Neural cell (in vitro differentiated cells): ENCODE results near the gene PLEKHD1. TPM values are rescaled to one million over a fixed set of nuclear protein-coding genes. Genes with fewer than 3 reads are reported as not detected.
"Not testable (repeated sequence)": the region's sequence is repeated elsewhere in the genome, so short reads cannot be mapped to it uniquely, and the experiment has no call there.

Source experiments
- H2AFZ ChIP-seq: fragments of 200-600, 300-800 bp; sonication (generic), shearing (Covaris generic); 2 replicates; pipeline ENCODE4 v1.6.0; 2014; ENCODE audit warnings: low read depth, mild to moderate bottlenecking, antibody characterized with exemption, low read length, moderate library complexity
- H3F3A ChIP-seq: fragments of 200-600 bp; shearing (Covaris generic); 2 replicates; pipeline ENCODE4 v1.6.1; 2016; ENCODE audit warnings: mild to moderate bottlenecking, moderate library complexity, mixed read lengths, antibody characterized with exemption, low read length; ENCODE audit not compliant: insufficient read depth, poor library complexity, severe bottlenecking
- H3K27ac ChIP-seq: fragments of 200-600, 300-800 bp; sonication (generic), shearing (Covaris generic); 2 replicates; pipeline ENCODE4 v1.5.1; 2014; ENCODE audit warnings: mild to moderate bottlenecking, low read length, moderate library complexity
- H3K27me3 ChIP-seq: fragments of 300-800, 200-600 bp; sonication (generic), shearing (Covaris generic); 2 replicates; pipeline ENCODE4 v1.6.0; 2014; ENCODE audit warnings: mild to moderate bottlenecking, low read depth, low read length, moderate library complexity; ENCODE audit not compliant: insufficient read depth
- H3K36me3 ChIP-seq: fragments of 300-800, 200-600 bp; sonication (generic), shearing (Covaris generic); 2 replicates; pipeline ENCODE4 v1.5.1; 2014; ENCODE audit warnings: mild to moderate bottlenecking, antibody characterized with exemption, low read length, moderate library complexity; ENCODE audit not compliant: insufficient read depth
- H3K4me2 ChIP-seq: fragments of 300-800, 200-600 bp; sonication (generic), shearing (Covaris generic); 2 replicates; pipeline ENCODE4 v1.6.0; 2014; ENCODE audit warnings: mild to moderate bottlenecking, low read length
- H3K4me3 ChIP-seq: fragments of 300-800, 200-600 bp; sonication (generic), shearing (Covaris generic); 2 replicates; pipeline ENCODE4 v1.5.1; 2014; ENCODE audit warnings: mild to moderate bottlenecking, low read length, moderate library complexity
- H3K79me2 ChIP-seq: fragments of 200-600 bp; shearing (Covaris generic); replicated peaks from 2 replicates; pipeline ENCODE4 v1.6.0; 2014; ENCODE audit warnings: mild to moderate bottlenecking, low read length, moderate library complexity; ENCODE audit not compliant: insufficient read depth
- H3K9ac ChIP-seq: fragments of 300-800, 200-600 bp; sonication (generic), shearing (Covaris generic); 2 replicates; pipeline ENCODE4 v1.6.1; 2016; ENCODE audit warnings: mild to moderate bottlenecking, low read length, mixed read lengths
- H3K9me2 ChIP-seq: fragments of 200-600 bp; shearing (Covaris generic); 2 replicates; pipeline ENCODE4 v1.6.1; 2016; ENCODE audit warnings: mild to moderate bottlenecking, low read length, mixed read lengths; ENCODE audit not compliant: insufficient read depth
- H3K9me3 ChIP-seq: fragments of 200-600, 300-800 bp; sonication (generic), shearing (Covaris generic); 2 replicates; pipeline ENCODE4 v1.6.1; 2016; ENCODE audit warnings: mild to moderate bottlenecking, mixed run types, low read length, moderate library complexity, mixed read lengths
- H4K20me1 ChIP-seq: fragments of 200-600 bp; shearing (Covaris generic); 2 replicates; pipeline ENCODE4 v1.6.1; 2016; ENCODE audit warnings: mild to moderate bottlenecking, mixed run types; ENCODE audit not compliant: insufficient read depth
- CTCF ChIP-seq: fragments of 450-650 bp; IDR thresholded peaks from 2 replicates; pipeline ENCODE4 v1.5.1; 2014; ENCODE audit warnings: antibody characterized with exemption, mild to moderate bottlenecking, moderate library complexity; ENCODE audit not compliant: poor library complexity, severe bottlenecking
- EP300 ChIP-seq: fragments of 450-650 bp; conservative IDR thresholded peaks from 2 replicates; pipeline ENCODE4 v1.6.1; 2014; ENCODE audit warnings: antibody characterized with exemption, mild to moderate bottlenecking, moderate library complexity; ENCODE audit not compliant: poor library complexity, severe bottlenecking
- EZH2 ChIP-seq: fragments of 200-600, 300-800 bp; shearing (Covaris generic), sonication (generic); IDR thresholded peaks from 2 replicates; pipeline ENCODE4 v1.6.1; 2014; ENCODE audit warnings: antibody characterized with exemption, low read length, borderline replicate concordance, mild to moderate bottlenecking; ENCODE audit not compliant: insufficient read depth, poor library complexity, severe bottlenecking
- MXI1 ChIP-seq: fragments of 450-650 bp; conservative IDR thresholded peaks from 2 replicates; pipeline ENCODE4 v1.6.1; 2014; ENCODE audit warnings: antibody characterized with exemption, mild to moderate bottlenecking; ENCODE audit not compliant: poor library complexity, severe bottlenecking
- POLR2AphosphoS5 ChIP-seq: IDR thresholded peaks from 2 replicates; pipeline ENCODE4 v1.6.1; 2012
- RAD21 ChIP-seq: fragments of 450-650 bp; conservative IDR thresholded peaks from 2 replicates; pipeline ENCODE4 v1.6.1; 2014; ENCODE audit warnings: antibody characterized with exemption, mild to moderate bottlenecking, moderate library complexity
- REST ChIP-seq: IDR thresholded peaks from 2 replicates; pipeline ENCODE4 v1.6.1; 2012; ENCODE audit warnings: borderline replicate concordance
- SMC3 ChIP-seq: fragments of 450-650 bp; conservative IDR thresholded peaks from 2 replicates; pipeline ENCODE4 v1.6.1; 2014; ENCODE audit warnings: antibody characterized with exemption, mild to moderate bottlenecking, moderate library complexity; ENCODE audit not compliant: poor library complexity
- TAF1 ChIP-seq: IDR thresholded peaks from 2 replicates; pipeline ENCODE4 v1.6.1; 2012; ENCODE audit warnings: low read depth
- polyA plus RNA-seq: library from polyadenylated mRNA; depleted of rRNA; stranded (reverse); fragments of >200 nt; gene quantifications from 2 replicates; pipeline ENCODE4 v1.2.3, GENCODE V29; 2014

The PLEKHD1 gene
- polyA plus RNA-seq, 1 donor from 2014 or later: 0.52 TPM

- TF ChIP-seq EP300 (no peak), POLR2AphosphoS5 (no peak), REST (no peak), TAF1 (no peak), MXI1 (no peak), RAD21 (no peak), SMC3 (no peak), EZH2 (no peak), CTCF (no peak)
- Histone ChIP-seq H4K20me1 (no peaks in the 10 kb centered on the region), H3F3A (no peaks in the 10 kb centered on the region), H3K9ac (no peak overlapping the region), H3K27me3 (no peaks in the 10 kb centered on the region), H3K9me3 (no peaks in the 10 kb centered on the region), H2AFZ (no peak overlapping the region), H3K4me3 (no peak overlapping the region), H3K36me3 (no peaks in the 10 kb centered on the region), H3K79me2 (no peaks in the 10 kb centered on the region), H3K4me2 (no peak overlapping the region), H3K9me2 (no peaks in the 10 kb centered on the region), H3K27ac (no peak overlapping the region)
These were observed 10.9 kb downstream of the PLEKHD1 start for GRCh38 chr14:69495341-69495921.

GRCh38 chr14:69497866-69498265, 13.3 kb downstream of the PLEKHD1 start:
- H4K20me1 ChIP-seq, H2AFZ ChIP-seq, H3K9me2 ChIP-seq, H3F3A ChIP-seq, H3K4me3 ChIP-seq, H3K9me3 ChIP-seq, H3K27me3 ChIP-seq, H3K36me3 ChIP-seq, H3K79me2 ChIP-seq, H3K27ac ChIP-seq, H3K4me2 ChIP-seq, H3K9ac ChIP-seq: not testable (repeated sequence)

- H3K4me2 ChIP-seq, H2AFZ ChIP-seq, H3K9ac ChIP-seq, H3K27ac ChIP-seq, H3K4me3 ChIP-seq, H4K20me1 ChIP-seq, H3K9me3 ChIP-seq, H3F3A ChIP-seq, H3K36me3 ChIP-seq, H3K27me3 ChIP-seq, H3K79me2 ChIP-seq, H3K9me2 ChIP-seq: not testable (repeated sequence)
These were observed 13.8 kb downstream of the PLEKHD1 start for GRCh38 chr14:69498286-69498685.
